Neutrophil (primary cell): ENCODE data around the gene SCNM1.

Source experiments
- H3K27ac ChIP-seq: fragments of 200-600 bp; sonication (generic); 2 replicates; pipeline ENCODE4 v1.5.1; 2016; ENCODE audit warnings: mild to moderate bottlenecking, moderate library complexity
- H3K27me3 ChIP-seq: fragments of 200-600 bp; sonication (generic); 2 replicates; pipeline ENCODE4 v1.6.0; 2016; ENCODE audit warnings: mild to moderate bottlenecking
- H3K36me3 ChIP-seq: fragments of 200-600 bp; sonication (generic); 2 replicates; pipeline ENCODE4 v1.5.1; 2017
- H3K4me1 ChIP-seq, 2 experiments: fragments of 200-600 bp in 1 of 2; sonication (generic) in 1 of 2; 1 replicate in 1 of 2; 2 replicates in 1 of 2; pipeline versions ENCODE4 v1.5.1 to v1.6.1; 2013 to 2016; ENCODE audit warnings: low read depth in 1 of 2, low read length in 1 of 2, mild to moderate bottlenecking in 1 of 2, moderate library complexity in 1 of 2; ENCODE audit not compliant: control insufficient read depth in 1 of 2, insufficient read depth in 1 of 2
- H3K4me3 ChIP-seq, 2 experiments: fragments of 200-600 bp in 1 of 2; sonication (generic) in 1 of 2; 1 replicate in 1 of 2; 2 replicates in 1 of 2; pipeline ENCODE4 v1.5.1; 2013 to 2016; ENCODE audit warnings: low read depth in 1 of 2, low read length in 1 of 2, mild to moderate bottlenecking in 1 of 2, moderate library complexity in 1 of 2
- H3K9me3 ChIP-seq: fragments of 200-600 bp; sonication (generic); 2 replicates; pipeline ENCODE4 v1.5.1; 2016
- TF ChIP-seq, protein P1 (sequence below): fragments of 200-600 bp; sonication (generic); IDR thresholded peaks from 2 replicates; pipeline ENCODE4 v1.5.1; 2016; ENCODE audit warnings: antibody characterized with exemption

Gene SCNM1

GRCh38 chr1:151132335-151133017 is 33.5 kb upstream of the SCNM1 start:
- no peak overlapping the region for H3K4me3 ChIP-seq
- no peaks in the 10 kb centered on the region for H3K9me3 ChIP-seq
- TF ChIP-seq, protein P1, sequence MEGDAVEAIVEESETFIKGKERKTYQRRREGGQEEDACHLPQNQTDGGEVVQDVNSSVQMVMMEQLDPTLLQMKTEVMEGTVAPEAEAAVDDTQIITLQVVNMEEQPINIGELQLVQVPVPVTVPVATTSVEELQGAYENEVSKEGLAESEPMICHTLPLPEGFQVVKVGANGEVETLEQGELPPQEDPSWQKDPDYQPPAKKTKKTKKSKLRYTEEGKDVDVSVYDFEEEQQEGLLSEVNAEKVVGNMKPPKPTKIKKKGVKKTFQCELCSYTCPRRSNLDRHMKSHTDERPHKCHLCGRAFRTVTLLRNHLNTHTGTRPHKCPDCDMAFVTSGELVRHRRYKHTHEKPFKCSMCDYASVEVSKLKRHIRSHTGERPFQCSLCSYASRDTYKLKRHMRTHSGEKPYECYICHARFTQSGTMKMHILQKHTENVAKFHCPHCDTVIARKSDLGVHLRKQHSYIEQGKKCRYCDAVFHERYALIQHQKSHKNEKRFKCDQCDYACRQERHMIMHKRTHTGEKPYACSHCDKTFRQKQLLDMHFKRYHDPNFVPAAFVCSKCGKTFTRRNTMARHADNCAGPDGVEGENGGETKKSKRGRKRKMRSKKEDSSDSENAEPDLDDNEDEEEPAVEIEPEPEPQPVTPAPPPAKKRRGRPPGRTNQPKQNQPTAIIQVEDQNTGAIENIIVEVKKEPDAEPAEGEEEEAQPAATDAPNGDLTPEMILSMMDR: no peak
- peaks cover 11 to 13% of the 10 kb centered on the region in 2 experiments for H3K4me1 ChIP-seq
- peaks cover 15% of the 10 kb centered on the region for H3K27me3 ChIP-seq
- H3K27ac ChIP-seq: no peak overlapping the region
- H3K36me3 ChIP-seq: no peaks in the 10 kb centered on the region

- peaks cover 11 to 13% of the 10 kb centered on the region in 2 experiments for H3K4me1 ChIP-seq
- H3K27me3 ChIP-seq: peaks cover 15% of the 10 kb centered on the region
- H3K27ac ChIP-seq: no peak overlapping the region
- H3K36me3 ChIP-seq: no peaks in the 10 kb centered on the region
- no peak overlapping the region for H3K4me3 ChIP-seq
- H3K9me3 ChIP-seq: no peaks in the 10 kb centered on the region
- TF ChIP-seq, protein P1: no peak
Measured at GRCh38 chr1:151133018-151133806, 32.7 kb upstream of the SCNM1 start.

GRCh38 chr1:151134396-151134795 is 31.5 kb upstream of the SCNM1 start:
- no peaks in the 10 kb centered on the region for H3K9me3 ChIP-seq
- no peak overlapping the region for H3K27ac ChIP-seq
- no peaks in the 10 kb centered on the region for H3K36me3 ChIP-seq
- peaks cover 15% of the 10 kb centered on the region for H3K27me3 ChIP-seq
- peaks cover 11 to 13% of the 10 kb centered on the region in 2 experiments for H3K4me1 ChIP-seq
- no peak overlapping the region for H3K4me3 ChIP-seq
- TF ChIP-seq, protein P1: no peak

DNA sequence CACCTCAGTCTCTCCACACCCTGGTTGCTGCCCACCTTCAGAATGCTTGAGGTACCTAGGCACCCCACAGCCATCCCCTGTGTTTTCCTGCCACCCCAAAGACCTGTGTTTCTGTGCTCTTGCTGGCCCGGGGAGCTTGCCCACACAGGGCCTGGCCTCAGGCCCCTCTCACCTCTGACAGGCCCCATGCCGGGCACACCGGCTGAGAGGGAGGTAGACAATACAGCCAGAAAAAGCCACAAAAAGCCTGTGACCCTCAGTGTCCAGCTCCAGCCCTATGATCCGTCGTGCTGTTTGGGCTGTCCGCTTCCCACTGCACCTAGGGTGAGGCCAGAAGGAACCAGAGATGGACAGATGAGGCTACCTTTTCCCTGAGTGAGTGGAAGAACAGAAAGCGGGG is 31.0 kb upstream of the SCNM1 start:
- Histone ChIP-seq H3K4me1 (peaks cover 11 to 13% of the 10 kb centered on the region in 2 experiments), H3K4me3 (no peak overlapping the region), H3K27me3 (peaks cover 15% of the 10 kb centered on the region), H3K36me3 (no peaks in the 10 kb centered on the region), H3K27ac (no peak overlapping the region), H3K9me3 (no peaks in the 10 kb centered on the region)
- TF ChIP-seq, protein P1: no peak

- Histone ChIP-seq H3K9me3 (no peaks in the 10 kb centered on the region), H3K27me3 (peaks cover 15% of the 10 kb centered on the region), H3K4me1 (peaks cover 11 to 12% of the 10 kb centered on the region in 2 experiments), H3K27ac (no peak overlapping the region), H3K36me3 (no peaks in the 10 kb centered on the region), H3K4me3 (no peak overlapping the region)
- TF ChIP-seq, protein P1: no peak
Measured at GRCh38 chr1:151135433-151136385, 30.2 kb upstream of the SCNM1 start.
